GM06990 (cell line): ENCODE measurements around the gene HTR1A.

Experiments used
- DNase-seq: peaks from one replicate; pipeline ENCODE4 v3.0.0-alpha.2; 2011; ENCODE audit not compliant: insufficient read length; ENCODE audit errors: extremely low read depth
- H3K27me3 ChIP-seq: replicated peaks from 2 replicates; pipeline ENCODE4 v1.6.0; 2011; ENCODE audit warnings: low read length; ENCODE audit not compliant: control insufficient read depth, insufficient read depth
- H3K36me3 ChIP-seq: 2 replicates; pipeline ENCODE4 v1.5.1; 2011; ENCODE audit warnings: low read length; ENCODE audit not compliant: control insufficient read depth, insufficient read depth
- H3K4me3 ChIP-seq: replicated peaks from 2 replicates; pipeline ENCODE4 v1.5.1; 2011; ENCODE audit warnings: low read depth, mild to moderate bottlenecking, control low read depth, low read length
- TF ChIP-seq, protein P1 (sequence below): IDR thresholded peaks from 2 replicates; pipeline ENCODE4 v1.5.1; 2011; ENCODE audit warnings: low read length, control low read depth, mild to moderate bottlenecking, inconsistent platforms; ENCODE audit not compliant: insufficient read depth, poor library complexity, severe bottlenecking

HTR1A gene

DNA sequence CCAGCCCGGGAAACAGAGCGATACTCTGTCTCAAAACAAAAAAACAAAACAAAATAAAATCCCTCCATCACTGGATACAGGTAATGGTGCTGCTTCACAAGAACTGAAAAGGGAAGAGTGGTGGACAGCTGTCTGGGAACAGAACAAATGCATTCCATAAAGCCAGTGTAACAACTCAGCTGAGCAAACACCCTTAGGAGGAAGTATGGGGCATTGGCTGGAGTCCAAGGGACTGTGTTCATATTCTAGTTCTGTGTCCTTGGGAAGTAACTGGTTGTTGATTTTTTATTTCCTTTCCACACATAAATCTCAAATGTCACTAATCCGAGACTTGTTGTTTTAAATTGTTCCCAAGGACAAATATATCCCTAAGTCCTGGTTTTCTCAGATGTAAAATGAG is 38.3 kb downstream of the HTR1A start:
- TF ChIP-seq, protein P1, sequence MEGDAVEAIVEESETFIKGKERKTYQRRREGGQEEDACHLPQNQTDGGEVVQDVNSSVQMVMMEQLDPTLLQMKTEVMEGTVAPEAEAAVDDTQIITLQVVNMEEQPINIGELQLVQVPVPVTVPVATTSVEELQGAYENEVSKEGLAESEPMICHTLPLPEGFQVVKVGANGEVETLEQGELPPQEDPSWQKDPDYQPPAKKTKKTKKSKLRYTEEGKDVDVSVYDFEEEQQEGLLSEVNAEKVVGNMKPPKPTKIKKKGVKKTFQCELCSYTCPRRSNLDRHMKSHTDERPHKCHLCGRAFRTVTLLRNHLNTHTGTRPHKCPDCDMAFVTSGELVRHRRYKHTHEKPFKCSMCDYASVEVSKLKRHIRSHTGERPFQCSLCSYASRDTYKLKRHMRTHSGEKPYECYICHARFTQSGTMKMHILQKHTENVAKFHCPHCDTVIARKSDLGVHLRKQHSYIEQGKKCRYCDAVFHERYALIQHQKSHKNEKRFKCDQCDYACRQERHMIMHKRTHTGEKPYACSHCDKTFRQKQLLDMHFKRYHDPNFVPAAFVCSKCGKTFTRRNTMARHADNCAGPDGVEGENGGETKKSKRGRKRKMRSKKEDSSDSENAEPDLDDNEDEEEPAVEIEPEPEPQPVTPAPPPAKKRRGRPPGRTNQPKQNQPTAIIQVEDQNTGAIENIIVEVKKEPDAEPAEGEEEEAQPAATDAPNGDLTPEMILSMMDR = no peak
- Histone ChIP-seq H3K27me3 (no peaks in the 10 kb centered on the region), H3K4me3 (no peak overlapping the region), H3K36me3 (no peaks in the 10 kb centered on the region)
- DNase-seq = no peak

DNA sequence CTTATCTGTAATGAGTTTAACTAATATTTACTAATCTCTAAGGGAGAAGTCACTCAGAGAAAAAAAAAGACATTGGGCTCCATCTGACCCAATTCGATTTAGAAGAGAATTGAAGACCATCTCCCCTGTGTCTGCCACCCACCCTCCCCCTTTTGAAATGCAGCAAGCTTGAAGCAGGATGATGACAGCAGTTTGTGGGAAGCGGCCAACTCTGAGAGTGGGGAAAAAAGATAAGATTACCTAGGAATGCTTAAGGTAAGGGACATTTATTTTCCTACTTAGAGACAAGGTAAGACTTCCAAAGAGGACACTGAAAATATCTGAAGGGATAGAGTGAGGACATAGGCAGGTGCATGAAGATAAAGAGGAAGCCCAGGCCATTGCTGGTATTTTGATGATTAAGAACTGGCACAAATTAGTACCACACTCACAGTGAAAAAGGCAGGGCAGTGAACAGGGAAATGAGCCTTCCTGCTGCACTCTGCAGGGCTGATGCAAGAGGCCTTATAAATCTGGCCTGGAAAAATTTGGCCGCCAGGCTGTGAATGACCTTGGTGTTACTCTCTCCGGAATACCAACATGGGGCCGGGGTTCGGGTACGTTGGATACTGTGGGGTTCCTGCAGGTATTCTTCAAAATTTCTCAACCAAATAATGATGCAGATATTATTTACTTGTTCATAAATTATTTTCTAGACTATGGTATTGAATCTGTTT is 42.3 kb downstream of the HTR1A start:
- H3K36me3 ChIP-seq = no peaks in the 10 kb centered on the region
- TF ChIP-seq, protein P1 = no peak
- DNase-seq = no peak
- no peaks in the 10 kb centered on the region for H3K27me3 ChIP-seq
- H3K4me3 ChIP-seq = no peak overlapping the region

DNA sequence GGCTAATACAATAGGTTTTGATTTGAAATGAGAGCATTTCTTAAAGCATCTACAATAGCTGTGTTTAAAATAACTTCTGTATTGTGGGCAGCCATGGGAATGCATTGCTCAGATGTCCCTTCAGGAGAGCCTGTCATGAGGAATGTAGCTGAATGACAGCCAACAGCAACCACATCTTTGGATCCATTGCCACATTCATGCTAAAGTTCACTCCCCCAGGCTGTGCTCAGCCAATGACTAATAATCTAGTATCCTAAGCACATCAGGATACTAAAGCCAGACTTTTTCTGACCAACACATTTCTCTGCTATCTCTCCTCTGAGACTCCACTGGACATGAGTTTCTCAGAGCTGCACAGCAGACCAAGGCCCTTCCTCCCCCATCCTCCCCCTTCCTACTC is 45.5 kb downstream of the HTR1A start:
- DNase-seq = no peak
- H3K4me3 ChIP-seq = no peak overlapping the region
- TF ChIP-seq, protein P1 = no peak
- H3K36me3 ChIP-seq = no peaks in the 10 kb centered on the region
- H3K27me3 ChIP-seq = no peaks in the 10 kb centered on the region

DNA sequence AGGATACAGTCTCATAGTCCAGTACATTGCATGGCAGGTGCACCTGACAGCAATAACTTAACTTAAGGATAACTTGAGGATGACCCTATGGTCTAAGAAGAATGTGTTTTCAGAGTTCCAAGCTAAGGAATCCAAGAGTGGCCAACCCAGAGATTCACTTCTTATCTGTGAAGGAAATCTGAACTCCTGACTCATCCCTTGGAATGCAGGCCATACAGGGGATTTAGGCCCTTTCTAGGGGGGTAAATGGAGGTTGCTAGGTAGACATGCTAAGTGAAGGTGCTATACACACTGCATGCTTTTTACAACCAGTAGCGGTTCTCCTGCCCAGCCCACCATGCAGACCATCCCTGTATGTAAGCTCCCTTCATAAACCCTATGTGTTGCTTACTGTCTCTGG is 50.4 kb downstream of the HTR1A start:
- TF ChIP-seq, protein P1 = no peak
- H3K4me3 ChIP-seq = no peak overlapping the region
- H3K36me3 ChIP-seq = no peaks in the 10 kb centered on the region
- no peak for DNase-seq
- no peaks in the 10 kb centered on the region for H3K27me3 ChIP-seq
